ENCODE data around the gene ATP1B2.
A peak's percentile ranks its signal among the peaks of the same experiment; 100 is the strongest.

ATP1B2 gene

GRCh38 chr17:7667656-7668406, 17.1 kb downstream of the ATP1B2 start:
- no peak overlapping the region for H3K4me3 ChIP-seq (ENCODE audit: control insufficient read depth, low read depth, low read length)
- DNase-seq (ENCODE audit: low read depth), result no peak
- TF ChIP-seq CTCF (conservative IDR thresholded peaks at IDR 0.05; ENCODE audit: control insufficient read depth, insufficient read depth, low read depth, low read length), result no peak

GRCh38 chr17:7668482-7668881, 17.8 kb downstream of the ATP1B2 start:
- no peak for DNase-seq (ENCODE audit: low read depth)
- TF ChIP-seq CTCF (conservative IDR thresholded peaks at IDR 0.05; ENCODE audit: control insufficient read depth, insufficient read depth, low read depth, low read length), result no peak
- H3K4me3 ChIP-seq (ENCODE audit: control insufficient read depth, low read depth, low read length), result no peak overlapping the region

GRCh38 chr17:7673239-7673638, 22.5 kb downstream of the ATP1B2 start:
- TF ChIP-seq CTCF (conservative IDR thresholded peaks at IDR 0.05; ENCODE audit: control insufficient read depth, insufficient read depth, low read depth, low read length), result peak; percentile 49
- H3K4me3 ChIP-seq (ENCODE audit: control insufficient read depth, low read depth, low read length), result no peak overlapping the region
- peak; percentile 23 for DNase-seq (ENCODE audit: low read depth)

GRCh38 chr17:7674934-7675333, 24.2 kb downstream of the ATP1B2 start:
- H3K4me3 ChIP-seq (ENCODE audit: control insufficient read depth, low read depth, low read length), result no peak overlapping the region
- DNase-seq (ENCODE audit: low read depth), result no peak
- no peak for TF ChIP-seq CTCF (conservative IDR thresholded peaks at IDR 0.05; ENCODE audit: control insufficient read depth, insufficient read depth, low read depth, low read length)

GRCh38 chr17:7676533-7676932, 25.8 kb downstream of the ATP1B2 start:
- no peak for TF ChIP-seq CTCF (conservative IDR thresholded peaks at IDR 0.05; ENCODE audit: control insufficient read depth, insufficient read depth, low read depth, low read length)
- DNase-seq (ENCODE audit: low read depth), result no peak

GRCh38 chr17:7677388-7678067, 26.8 kb downstream of the ATP1B2 start:
- TF ChIP-seq CTCF (conservative IDR thresholded peaks at IDR 0.05; ENCODE audit: control insufficient read depth, insufficient read depth, low read depth, low read length), result no peak
- no peak overlapping the region for H3K4me3 ChIP-seq (ENCODE audit: control insufficient read depth, low read depth, low read length)
- DNase-seq (ENCODE audit: low read depth), result no peak

More at GRCh38 chr17:7676533-7676932, 25.8 kb downstream of the ATP1B2 start:
- H3K4me3 ChIP-seq (ENCODE audit: control insufficient read depth, low read depth, low read length), result no peak overlapping the region
